ENCODE data around the gene KLLN.
"Not testable (repeated sequence)": the region's sequence is repeated elsewhere in the genome, so short reads cannot be mapped to it uniquely, and the experiment has no call there.

The KLLN gene

GRCh38 chr10:87838650-87839049 lies 24.7 kb downstream of the KLLN start:
- no peak for DNase-seq

DNA sequence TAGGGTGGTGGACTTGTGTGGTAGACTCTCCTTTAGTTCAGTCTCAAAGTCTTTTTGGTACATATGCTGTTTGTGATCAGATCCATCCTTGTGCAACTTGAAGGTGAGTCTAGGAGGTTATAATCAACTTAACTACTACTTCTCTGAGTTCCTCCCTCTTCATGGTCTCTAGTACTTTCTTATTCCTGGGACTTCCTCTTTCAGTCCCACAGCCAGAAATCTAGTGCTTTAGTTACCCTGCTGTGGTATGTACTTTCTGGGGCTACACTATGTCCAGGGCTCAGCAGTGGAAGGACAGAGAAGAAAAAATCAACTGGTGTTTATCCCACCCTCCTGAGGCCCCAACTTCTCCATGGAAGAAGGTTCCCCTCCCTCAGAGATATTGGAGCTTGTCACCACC lies 25.9 kb downstream of the KLLN start:
- DNase-seq = no peak

GRCh38 chr10:87836098-87836497 lies 27.2 kb downstream of the KLLN start:
- DNase-seq = no peak

- DNase-seq = no peak
These were observed 33.2 kb downstream of the KLLN start for GRCh38 chr10:87829986-87830729.

DNA sequence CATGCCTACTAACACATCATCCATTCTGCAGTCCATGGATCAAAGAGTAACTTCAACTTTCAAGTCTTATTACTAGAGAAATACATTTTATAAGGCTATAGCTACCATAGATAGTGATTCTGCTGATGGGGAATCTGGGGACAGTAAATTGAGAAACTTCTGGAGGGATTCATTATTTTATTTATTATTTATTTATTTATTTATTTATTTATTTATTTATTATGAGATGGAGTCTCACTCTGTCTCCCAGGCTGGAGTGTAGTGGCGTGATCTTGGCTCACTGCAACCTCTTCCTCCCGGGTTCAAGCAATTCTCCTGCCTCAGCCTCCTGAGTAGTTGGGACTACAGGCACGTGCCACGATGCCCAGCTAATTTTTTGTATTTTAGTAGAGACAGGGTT lies 34.3 kb downstream of the KLLN start:
- DNase-seq = not testable (repeated sequence)

DNA sequence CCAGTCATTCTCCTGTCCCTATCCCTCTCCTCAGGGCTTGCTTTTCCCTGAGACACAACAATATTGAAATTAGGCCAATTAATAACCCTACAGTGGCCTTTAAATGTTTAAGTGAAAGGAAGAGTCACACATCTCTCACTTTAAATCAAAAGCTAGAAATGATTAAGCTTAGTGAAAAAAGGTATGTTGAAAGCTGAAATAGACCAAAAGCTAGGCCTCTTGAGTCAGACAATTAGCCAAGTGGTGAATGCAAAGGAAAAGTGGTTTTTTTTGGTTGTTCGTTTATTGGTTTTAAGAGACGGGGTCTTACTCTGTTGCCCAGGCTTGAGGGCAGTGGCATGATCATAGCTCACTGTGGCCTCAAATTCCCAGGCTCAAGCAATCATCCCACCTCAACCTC lies 35.7 kb downstream of the KLLN start:
- DNase-seq = no peak

DNA sequence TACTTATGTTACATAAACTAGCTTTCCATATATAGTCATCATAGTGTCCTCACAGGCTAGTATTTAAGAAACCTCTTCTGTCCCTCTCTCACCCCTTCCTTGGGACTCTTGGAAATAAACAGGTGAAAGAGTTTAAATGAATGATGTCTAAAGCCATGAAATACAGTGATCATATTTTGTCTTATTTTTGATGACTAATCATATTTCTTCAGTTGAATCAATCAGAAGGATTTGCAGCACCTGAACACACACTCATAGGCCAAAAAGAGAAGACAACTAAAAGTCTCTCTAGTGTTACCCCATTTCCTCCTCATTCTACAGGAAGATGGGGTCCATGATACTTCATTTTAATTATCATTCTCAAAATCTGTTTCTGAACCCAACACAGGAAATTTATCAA lies 36.7 kb downstream of the KLLN start:
- DNase-seq = no peak

DNA sequence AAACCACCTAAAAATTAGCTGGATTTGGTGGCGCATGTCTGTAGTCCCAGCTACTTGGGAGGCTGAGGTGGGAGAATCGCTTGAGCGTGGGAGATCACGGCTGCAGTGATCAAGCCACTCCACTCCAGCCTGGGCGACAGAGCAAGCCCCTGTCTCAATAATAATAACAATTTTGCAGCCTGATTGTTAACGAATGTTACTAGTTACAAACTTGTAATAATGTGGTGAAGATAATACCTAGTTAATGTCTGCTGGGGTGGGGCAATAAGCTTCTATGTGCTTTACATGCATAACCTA lies 44.1 kb downstream of the KLLN start:
- DNase-seq = no peak

- peak; percentile 6 for DNase-seq
These were observed 44.6 kb downstream of the KLLN start for GRCh38 chr10:87818505-87819288.

GRCh38 chr10:87817609-87818504 lies 45.5 kb downstream of the KLLN start, which contains the start of gene ATAD1:
ATAD1 (minus strand) TSS chr10:87818226; CDS start chr10:87814599, 3,627 bp downstream.
- peak; percentile 40 for DNase-seq

- no peak for DNase-seq
These were observed 46.3 kb downstream of the KLLN start for GRCh38 chr10:87816898-87817608.

- DNase-seq = no peak
These were observed 47.0 kb downstream of the KLLN start for GRCh38 chr10:87816163-87816897.
